Measurements from ENCODE around the gene IL16. TPM values are rescaled to one million over a fixed set of nuclear protein-coding genes. Genes with fewer than 3 reads are reported as not detected.

IL16 gene
- polyA plus RNA-seq, 2 of the 4 experiments (the other 2 are of a cell fraction) = 0.09 TPM; not detected in 1

DNA sequence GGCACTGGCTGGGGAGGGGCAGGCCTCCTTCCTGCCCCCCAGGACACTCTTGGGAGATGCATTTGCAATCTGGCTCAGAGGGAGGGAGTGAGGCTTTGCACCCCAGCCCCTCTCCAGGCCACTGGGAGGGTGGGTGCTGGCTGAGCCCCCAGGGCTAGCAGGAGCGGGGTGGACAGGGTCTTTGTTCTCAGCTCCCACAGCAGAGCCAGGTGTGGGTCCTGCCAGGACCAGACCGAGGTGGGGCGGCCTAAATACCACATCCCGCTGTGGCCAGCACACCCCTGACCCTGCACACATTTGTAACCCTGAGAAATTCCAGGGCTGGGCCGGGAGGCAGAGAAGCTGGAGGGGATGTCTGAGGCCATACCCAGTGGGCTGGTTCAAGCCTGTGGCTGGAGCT, 86.2 kb downstream of the IL16 start:
- CTCF ChIA-PET = interaction anchor here (0.6 to 20.2 kb wide), 10 partner anchors 8 to 177 kb away, joined by 3 to 361 read pairs (median 6); no protein-coding TSS in a partner anchor

DNA sequence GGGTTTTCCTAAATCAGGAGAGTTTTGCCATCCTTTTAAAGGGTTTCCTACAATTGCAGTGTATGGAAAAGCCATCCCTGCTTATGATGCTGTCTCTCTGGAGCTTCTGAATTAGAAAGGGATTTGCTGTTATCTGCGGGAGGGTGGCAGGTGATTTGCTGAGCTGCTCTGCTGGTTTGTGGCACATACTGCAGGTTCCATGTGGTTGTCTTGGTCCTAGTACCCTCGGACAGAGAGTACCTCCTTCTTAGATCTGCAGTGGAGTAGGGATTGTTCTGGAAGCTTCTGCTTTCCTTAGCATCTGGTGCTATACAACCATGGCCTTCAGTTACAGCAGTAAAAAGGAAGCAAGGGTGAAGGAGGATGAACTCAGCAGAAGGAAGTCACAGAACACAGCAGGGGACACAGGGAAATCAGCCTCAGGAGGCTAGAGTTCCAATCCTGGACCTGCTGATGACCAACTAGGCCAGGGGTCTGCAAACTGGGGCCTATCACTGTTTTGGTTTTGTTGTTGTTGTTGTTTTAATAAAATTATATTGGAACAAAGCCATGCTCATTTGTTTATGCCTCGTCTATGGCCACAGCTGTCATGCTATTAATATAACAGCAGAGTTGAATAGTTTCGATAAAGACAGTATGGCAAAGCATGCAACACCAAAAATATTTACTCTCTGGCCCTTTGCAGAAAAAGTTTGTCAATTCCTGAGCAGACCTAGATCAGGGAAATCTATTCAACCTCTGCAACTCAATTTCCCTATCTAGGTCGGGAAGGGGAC, 87.8 kb downstream of the IL16 start:
- Histone ChIP-seq H3K4me1 (no peaks in the 10 kb centered on the region), H3K27ac (no peak overlapping the region), H3K4me2 (no peak overlapping the region), H3K4me3 (no peak overlapping the region), H3K9me3 (no peaks in the 10 kb centered on the region)
- ATAC-seq (no peak), FAIRE-seq (no peak), DNase-seq (ENCODE audit: low read depth in 1 of 2, low spot score in 1 of 2) (no peak)
- POLR2A ChIA-PET = no interaction called here
- CTCF ChIA-PET = interaction anchor here (0.7 to 7.8 kb wide), 7 partner anchors 10 to 136 kb away, joined by 3 to 91 read pairs (median 5); no protein-coding TSS in a partner anchor
- 14% methylated on average over 5 of the region's 5 CpGs for WGBS (ENCODE audit: missing lambda C conversion rate)
- TF ChIP-seq HOXB5 (CRISPR knock-in tag; IDR thresholded peaks at IDR 0.05) (no peak), BHLHE40 (IDR thresholded peaks at IDR 0.05; ENCODE audit: low read depth, low read length) (no peak)
- TF ChIP-seq, protein P1, sequence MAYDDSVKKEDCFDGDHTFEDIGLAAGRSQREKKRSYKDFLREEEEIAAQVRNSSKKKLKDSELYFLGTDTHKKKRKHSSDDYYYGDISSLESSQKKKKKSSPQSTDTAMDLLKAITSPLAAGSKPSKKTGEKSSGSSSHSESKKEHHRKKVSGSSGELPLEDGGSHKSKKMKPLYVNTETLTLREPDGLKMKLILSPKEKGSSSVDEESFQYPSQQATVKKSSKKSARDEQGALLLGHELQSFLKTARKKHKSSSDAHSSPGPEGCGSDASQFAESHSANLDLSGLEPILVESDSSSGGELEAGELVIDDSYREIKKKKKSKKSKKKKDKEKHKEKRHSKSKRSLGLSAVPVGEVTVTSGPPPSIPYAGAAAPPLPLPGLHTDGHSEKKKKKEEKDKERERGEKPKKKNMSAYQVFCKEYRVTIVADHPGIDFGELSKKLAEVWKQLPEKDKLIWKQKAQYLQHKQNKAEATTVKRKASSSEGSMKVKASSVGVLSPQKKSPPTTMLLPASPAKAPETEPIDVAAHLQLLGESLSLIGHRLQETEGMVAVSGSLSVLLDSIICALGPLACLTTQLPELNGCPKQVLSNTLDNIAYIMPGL (CRISPR knock-in tag; IDR thresholded peaks at IDR 0.05; ENCODE audit: borderline replicate concordance) = no peak

More for the DNA sequence above, 86.2 kb downstream of the IL16 start:
- no peak for FAIRE-seq
- Histone ChIP-seq H3K4me3 (no peak overlapping the region), H3K4me2 (no peak overlapping the region), H3K27ac (no peak overlapping the region), H3K9me3 (no peaks in the 10 kb centered on the region; the same call in 2 of the 3 replicates), H3K4me1 (no peaks in the 10 kb centered on the region)
- no peak for ATAC-seq
- TF ChIP-seq HEYL (CRISPR knock-in tag; IDR thresholded peaks at IDR 0.05) (no peak), SREBF2 (IDR thresholded peaks at IDR 0.05) (no peak), SMC3 (IDR thresholded peaks at IDR 0.05) (no peak), JUN (IDR thresholded peaks at IDR 0.05) (no peak), RFX5 (IDR thresholded peaks at IDR 0.05) (no peak), EP300 (IDR thresholded peaks at IDR 0.05) (no peak), ZNF302 (CRISPR knock-in tag; IDR thresholded peaks at IDR 0.05) (no peak), HOXB5 (CRISPR knock-in tag; IDR thresholded peaks at IDR 0.05) (no peak), ZFP36 (IDR thresholded peaks at IDR 0.05; ENCODE audit: borderline replicate concordance, partially characterized antibody) (no peak), NR3C1 (IDR thresholded peaks at IDR 0.05) (no peak), MAFK (IDR thresholded peaks at IDR 0.05; ENCODE audit: partially characterized antibody) (no peak), GATA3 (IDR thresholded peaks at IDR 0.05; ENCODE audit: borderline replicate concordance) (no peak), FOXS1 (CRISPR knock-in tag; IDR thresholded peaks at IDR 0.05) (no peak), EHMT2 (IDR thresholded peaks at IDR 0.05; ENCODE audit: low read depth) (no peak), RCOR1 (IDR thresholded peaks at IDR 0.05; ENCODE audit: low read depth, low read length) (no peak), RARB (CRISPR knock-in tag; IDR thresholded peaks at IDR 0.05) (no peak), BHLHE40 (IDR thresholded peaks at IDR 0.05; ENCODE audit: low read depth, low read length) (no peak)
- TF ChIP-seq, protein P2, sequence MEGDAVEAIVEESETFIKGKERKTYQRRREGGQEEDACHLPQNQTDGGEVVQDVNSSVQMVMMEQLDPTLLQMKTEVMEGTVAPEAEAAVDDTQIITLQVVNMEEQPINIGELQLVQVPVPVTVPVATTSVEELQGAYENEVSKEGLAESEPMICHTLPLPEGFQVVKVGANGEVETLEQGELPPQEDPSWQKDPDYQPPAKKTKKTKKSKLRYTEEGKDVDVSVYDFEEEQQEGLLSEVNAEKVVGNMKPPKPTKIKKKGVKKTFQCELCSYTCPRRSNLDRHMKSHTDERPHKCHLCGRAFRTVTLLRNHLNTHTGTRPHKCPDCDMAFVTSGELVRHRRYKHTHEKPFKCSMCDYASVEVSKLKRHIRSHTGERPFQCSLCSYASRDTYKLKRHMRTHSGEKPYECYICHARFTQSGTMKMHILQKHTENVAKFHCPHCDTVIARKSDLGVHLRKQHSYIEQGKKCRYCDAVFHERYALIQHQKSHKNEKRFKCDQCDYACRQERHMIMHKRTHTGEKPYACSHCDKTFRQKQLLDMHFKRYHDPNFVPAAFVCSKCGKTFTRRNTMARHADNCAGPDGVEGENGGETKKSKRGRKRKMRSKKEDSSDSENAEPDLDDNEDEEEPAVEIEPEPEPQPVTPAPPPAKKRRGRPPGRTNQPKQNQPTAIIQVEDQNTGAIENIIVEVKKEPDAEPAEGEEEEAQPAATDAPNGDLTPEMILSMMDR (IDR thresholded peaks at IDR 0.05) = no peak
- TF ChIP-seq, protein P3, sequence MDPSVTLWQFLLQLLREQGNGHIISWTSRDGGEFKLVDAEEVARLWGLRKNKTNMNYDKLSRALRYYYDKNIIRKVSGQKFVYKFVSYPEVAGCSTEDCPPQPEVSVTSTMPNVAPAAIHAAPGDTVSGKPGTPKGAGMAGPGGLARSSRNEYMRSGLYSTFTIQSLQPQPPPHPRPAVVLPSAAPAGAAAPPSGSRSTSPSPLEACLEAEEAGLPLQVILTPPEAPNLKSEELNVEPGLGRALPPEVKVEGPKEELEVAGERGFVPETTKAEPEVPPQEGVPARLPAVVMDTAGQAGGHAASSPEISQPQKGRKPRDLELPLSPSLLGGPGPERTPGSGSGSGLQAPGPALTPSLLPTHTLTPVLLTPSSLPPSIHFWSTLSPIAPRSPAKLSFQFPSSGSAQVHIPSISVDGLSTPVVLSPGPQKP (IDR thresholded peaks at IDR 0.05; ENCODE audit: low read depth, low read length) = no peak
- POLR2A ChIA-PET = no interaction called here
- DNase-seq (ENCODE audit: low read depth in 1 of 2, low spot score in 1 of 2) = no peak
- 26% methylated on average over 4 of the region's 5 CpGs for WGBS (ENCODE audit: missing lambda C conversion rate)
